ENCODE measurements around the gene RAD23B.

The RAD23B gene

GRCh38 chr9:107337676-107338590 is 54.9 kb downstream of the RAD23B start:
- DNase-seq: no peak

- DNase-seq: no peak
These were observed 56.0 kb downstream of the RAD23B start for GRCh38 chr9:107338911-107339659.

GRCh38 chr9:107340920-107341632 is 58.0 kb downstream of the RAD23B start:
- peak; percentile 13 to 40 for DNase-seq

GRCh38 chr9:107342476-107343161 is 59.5 kb downstream of the RAD23B start:
- no peak for DNase-seq

GRCh38 chr9:107345327-107345726 is 62.2 kb downstream of the RAD23B start:
- no peak for DNase-seq

- no peak for DNase-seq
These were observed 65.8 kb downstream of the RAD23B start for GRCh38 chr9:107348836-107349235.

- no peak for DNase-seq
These were observed 67.4 kb downstream of the RAD23B start for GRCh38 chr9:107350443-107350842.

GRCh38 chr9:107351382-107352045 is 68.4 kb downstream of the RAD23B start:
- no peak for DNase-seq

GRCh38 chr9:107355394-107355793 is 72.3 kb downstream of the RAD23B start:
- no peak for DNase-seq

GRCh38 chr9:107358986-107359385 is 75.9 kb downstream of the RAD23B start:
- no peak for DNase-seq

- DNase-seq: no peak
These were observed 77.0 kb downstream of the RAD23B start for GRCh38 chr9:107360098-107360497.

- DNase-seq: no peak
These were observed 78.7 kb downstream of the RAD23B start for GRCh38 chr9:107361816-107362215.

GRCh38 chr9:107363516-107364152 is 80.6 kb downstream of the RAD23B start:
- DNase-seq: no peak

- DNase-seq: no peak
These were observed 84.8 kb downstream of the RAD23B start for GRCh38 chr9:107367727-107368502.

- no peak for DNase-seq
These were observed 85.6 kb downstream of the RAD23B start for GRCh38 chr9:107368696-107369095.

- no peak for DNase-seq
These were observed 90.7 kb downstream of the RAD23B start for GRCh38 chr9:107373809-107374208.

GRCh38 chr9:107375001-107375400 is 91.9 kb downstream of the RAD23B start:
- DNase-seq: no peak

GRCh38 chr9:107375651-107376369 is 92.7 kb downstream of the RAD23B start:
- DNase-seq: no peak

- DNase-seq: no peak
These were observed 94.9 kb downstream of the RAD23B start for GRCh38 chr9:107378006-107378405.

Measured in AML-193 (cell line).